A172 (cell line): Measurements from ENCODE around the gene LRRK1. TPM values are rescaled to one million over a fixed set of nuclear protein-coding genes. Genes with fewer than 3 reads are reported as not detected.

ENCODE experiments used
- DNase-seq: peaks from one replicate; pipeline ENCODE4 v3.0.0-alpha.2; 2015; ENCODE audit warnings: low spot score
- total RNA-seq: library from RNA; depleted of rRNA; stranded (reverse); fragments of >200 nt; shearing (Covaris generic); gene quantifications from 2 replicates; pipeline ENCODE4 v1.2.3, GENCODE V29; 2014

The LRRK1 gene
- total RNA-seq, 1 experiment from 2014 or later, result 5.3 TPM

DNA sequence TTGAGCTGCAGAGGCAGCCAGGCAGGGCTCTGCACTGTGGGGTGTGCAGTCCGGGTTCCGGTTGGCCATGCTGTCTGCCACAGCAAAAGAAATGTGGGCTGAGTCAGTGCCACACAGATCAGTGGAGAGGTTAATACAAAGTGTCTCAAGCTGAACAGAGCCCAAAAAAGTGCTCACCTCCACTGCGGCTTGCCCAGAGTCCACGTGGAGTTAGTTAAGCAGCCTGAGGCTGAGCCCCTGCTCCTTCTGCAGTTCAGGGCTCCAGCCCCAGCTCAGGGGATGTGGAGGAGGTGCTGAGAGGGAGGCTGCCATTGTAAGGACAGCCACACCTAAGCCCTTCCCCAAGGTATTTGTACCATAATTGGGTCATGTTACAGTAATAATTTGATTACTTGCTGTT, 85.3 kb downstream of the LRRK1 start:
- DNase-seq, result no peak

GRCh38 chr15:101004986-101005747, 86.0 kb downstream of the LRRK1 start:
- DNase-seq, result no peak

DNA sequence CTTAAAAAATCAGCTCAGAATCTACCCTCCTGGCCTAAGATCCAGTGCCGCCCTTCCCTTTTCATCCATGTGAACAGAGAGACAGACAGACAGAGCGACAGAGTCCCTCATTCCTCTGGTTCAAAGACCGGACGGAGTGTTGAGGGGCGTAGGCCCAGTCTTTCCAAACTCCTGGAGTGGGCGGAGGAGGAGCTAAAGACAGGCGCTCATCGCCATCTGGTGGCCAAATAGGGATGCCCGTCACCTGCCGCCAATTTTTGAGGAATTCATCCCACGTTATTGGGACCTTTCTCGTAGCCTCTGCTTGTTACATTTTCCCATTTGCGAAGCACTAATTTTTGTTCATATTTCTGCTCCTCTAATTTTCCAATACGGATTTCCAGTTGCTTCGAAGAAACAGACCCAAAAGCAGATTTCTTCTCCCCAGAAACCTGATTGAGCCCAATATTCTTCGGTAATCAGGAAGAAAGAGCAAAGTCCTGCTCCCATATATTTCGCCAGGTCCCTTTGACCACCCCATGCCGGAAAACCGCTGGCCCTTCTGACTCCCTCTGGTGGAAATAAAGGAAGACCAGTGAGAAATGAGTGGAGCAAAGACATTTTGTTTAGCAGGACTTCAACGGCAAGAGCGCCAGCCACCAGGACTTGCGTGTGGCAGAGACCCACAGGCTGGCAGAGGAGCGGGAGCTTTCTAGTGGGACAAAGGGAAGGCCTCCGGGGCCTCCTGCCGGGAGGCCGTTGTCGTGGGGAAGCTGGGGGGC, 88.0 kb downstream of the LRRK1 start:
- peak; percentile 66 for DNase-seq

- DNase-seq, result no peak
These were observed 89.3 kb downstream of the LRRK1 start for GRCh38 chr15:101008158-101009139.

DNA sequence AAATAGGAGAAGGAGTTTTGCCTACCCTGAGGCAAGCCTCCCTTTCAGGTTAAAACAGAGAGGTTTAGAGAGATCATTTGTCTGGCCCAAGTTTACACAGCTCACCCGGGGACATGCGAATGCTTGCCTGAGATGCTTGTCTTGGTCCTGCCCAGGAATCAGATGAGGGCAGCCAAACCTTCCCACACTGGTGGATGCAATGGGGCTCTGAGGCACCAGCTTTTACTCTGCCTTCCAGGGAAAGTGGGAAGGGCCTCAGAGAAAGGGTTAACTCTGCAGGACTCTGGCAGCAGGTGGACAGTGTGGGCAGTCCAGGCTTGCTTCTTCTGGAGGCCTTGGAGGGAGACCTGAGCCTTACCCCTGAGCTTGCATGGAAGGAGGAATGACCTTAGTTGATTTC, 90.0 kb downstream of the LRRK1 start:
- no peak for DNase-seq

- DNase-seq, result no peak
These were observed 91.6 kb downstream of the LRRK1 start for GRCh38 chr15:101010781-101011180.

DNA sequence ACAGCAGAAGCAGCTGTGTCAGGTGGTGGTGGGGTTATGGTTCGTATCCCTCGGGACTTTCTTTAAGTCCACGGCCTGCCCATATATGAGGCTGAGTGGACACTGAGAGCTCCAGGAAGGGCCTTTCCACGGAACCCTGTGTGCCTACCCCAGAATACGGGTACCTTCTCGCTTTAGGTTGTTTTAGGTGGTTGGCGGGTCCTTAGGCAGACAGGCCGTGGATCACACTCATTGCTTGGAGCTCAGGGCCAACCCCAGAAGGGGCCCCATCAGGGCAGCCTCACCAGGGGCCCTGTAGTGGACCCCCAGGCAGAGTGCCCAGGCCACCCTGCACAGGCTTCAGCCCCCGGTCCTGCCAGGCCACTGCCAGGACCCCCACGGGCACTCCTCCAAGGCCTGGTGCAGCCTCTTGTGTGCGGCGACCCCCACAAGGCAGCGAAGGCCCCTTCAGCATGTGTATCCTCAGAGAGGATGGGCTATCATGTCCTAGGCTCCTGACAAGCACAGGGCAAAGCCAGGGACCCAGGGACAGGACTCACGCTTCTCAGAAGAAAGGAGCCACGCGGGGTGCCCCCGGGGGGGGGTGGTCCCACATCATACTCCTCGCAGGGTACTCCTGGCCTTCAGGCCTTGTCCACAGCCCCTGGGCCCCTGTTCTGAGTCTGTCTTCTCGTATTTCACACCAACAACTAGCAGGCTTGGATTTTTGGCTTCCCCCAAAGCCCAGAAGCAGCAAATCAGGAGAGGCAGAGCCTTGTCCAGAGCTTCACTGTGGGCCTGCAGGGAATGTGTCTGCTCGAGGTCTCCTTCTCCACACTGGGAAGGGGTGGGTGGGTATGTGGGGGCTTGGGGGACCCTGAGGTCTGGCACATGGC, 93.4 kb downstream of the LRRK1 start:
- DNase-seq, result no peak

DNA sequence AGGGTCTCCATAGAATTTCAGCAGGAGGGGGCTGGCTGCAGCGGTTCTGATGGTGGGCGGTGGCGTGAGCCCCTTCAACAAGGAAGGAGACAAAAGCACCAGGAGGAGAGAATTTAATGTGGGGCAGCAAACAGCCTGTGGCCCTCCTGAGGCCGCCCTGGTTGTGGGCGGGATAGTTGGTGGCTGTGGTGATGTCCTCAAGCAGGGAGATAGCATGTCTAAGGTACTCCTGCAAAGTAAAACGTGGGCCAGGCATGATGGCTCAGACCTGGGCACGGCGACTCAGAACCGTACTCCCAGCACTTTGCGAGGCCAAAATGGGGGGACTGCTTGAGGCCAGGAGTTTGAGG, 94.0 kb downstream of the LRRK1 start:
- no peak for DNase-seq

DNA sequence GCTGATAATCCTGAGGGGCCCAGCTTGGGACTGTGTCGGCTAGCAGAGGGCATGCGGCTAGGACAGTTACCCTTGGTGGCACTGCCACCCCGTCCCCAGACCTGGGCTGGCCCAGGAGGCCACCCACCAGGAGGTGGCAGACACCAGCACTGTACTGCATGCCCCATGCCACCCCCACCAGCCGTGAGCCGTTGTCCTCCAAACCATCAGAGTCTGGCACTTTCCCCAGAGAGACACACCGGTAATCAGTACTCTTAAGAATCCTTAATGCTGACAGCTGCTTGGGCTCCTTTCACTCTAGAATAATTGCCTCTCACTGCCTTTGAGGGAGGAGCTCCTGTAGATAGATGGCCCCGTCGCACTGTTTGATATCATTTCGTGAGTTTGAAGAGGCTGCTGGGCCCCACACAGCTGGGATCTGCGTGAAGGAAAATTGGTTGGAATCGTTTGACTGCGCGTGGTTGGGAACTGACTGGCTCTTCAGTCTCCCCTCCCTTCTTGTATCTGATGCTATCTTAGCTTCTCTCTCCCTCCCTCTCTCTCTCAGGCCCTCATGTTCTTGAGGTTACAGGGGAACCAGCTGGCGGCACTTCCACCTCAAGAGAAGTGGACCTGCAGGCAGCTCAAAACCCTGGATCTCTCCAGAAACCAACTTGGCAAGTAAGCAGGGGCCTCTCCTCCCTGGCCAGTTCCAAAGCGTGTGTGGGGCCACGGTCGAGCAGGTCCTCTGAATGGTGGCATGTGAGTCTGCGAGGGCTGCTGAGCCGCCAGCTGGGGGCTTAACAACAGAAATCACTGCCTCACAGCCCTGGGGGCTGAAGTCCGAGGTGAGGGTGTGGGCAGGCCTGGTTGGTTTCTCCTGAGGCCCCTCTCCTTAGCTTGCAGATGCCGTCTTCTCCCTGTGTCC, 94.9 kb downstream of the LRRK1 start:
- DNase-seq, result no peak

GRCh38 chr15:101014921-101015841, 96.0 kb downstream of the LRRK1 start:
- peak; percentile 56 for DNase-seq

DNA sequence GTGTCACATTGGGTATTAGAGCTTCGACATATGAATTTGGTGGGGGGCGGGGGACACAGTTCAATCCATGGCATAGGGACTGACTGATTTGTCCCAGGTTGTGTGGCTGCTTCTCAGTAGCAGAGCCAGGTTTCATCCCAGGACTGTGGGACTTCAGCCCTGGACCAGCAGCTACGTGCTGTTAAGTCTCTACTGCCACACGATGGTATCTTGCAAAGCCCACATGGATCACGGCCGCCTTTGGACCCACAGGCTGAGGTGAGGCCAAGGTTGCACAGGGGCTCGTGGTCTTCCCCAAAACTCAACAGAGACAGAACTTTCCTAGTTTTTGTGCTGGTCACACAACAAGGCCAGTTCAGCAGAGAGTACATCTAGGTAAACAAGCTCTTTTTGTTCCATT, 97.4 kb downstream of the LRRK1 start:
- DNase-seq, result no peak

DNA sequence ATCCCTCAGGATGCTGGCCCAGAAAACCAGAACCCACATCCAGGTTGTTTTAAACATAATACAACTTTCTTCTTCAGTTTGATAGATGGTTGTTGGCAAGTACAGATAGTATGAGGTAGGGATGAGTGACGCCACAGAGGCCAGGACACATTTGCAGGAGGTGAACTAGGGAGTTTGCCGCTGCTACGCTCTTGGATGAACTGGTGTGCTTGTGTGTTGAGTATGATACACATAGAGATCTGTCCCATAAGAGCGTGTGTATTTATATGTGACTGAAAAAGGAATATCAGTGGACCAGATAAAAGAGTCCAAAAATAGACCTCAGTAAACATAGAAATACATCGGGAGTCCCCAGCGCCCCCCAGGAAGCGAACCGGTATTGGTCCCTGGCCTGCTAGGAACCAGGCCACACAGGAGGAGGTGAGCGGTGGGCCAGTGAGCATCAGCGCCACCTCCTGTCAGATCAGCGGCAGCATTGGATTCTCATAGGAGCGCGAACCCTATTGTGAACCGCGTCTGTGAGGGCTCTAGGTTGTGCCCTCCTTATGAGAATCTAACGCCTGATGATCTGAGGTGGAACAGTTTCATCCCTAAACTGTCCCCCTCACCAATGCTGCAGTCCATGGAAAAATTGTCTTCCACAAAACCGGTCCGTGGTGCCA, 98.1 kb downstream of the LRRK1 start:
- DNase-seq, result no peak

GRCh38 chr15:101018016-101018415, 98.9 kb downstream of the LRRK1 start:
- no peak for DNase-seq

DNA sequence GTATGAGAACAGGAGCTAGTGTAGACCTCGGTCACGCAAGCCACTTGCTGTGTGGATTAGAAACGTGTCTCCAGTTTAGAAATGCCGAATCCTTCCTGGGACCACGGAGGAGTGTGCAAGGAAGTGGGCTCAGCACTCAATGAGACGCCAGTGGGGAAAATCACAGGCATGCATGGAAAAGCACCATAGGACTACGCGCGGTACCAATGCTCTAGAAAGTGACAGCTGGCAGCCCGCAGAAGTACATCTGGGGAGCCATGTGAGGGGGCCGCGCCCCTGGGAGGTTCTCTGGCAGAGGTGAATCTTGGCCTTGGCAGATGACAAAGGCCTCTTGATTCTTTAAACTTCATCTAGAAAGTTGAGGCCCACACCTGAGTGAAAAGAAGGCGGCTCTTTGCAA, 99.3 kb downstream of the LRRK1 start:
- no peak for DNase-seq

GRCh38 chr15:101019366-101019896, 100.3 kb downstream of the LRRK1 start:
- no peak for DNase-seq

DNA sequence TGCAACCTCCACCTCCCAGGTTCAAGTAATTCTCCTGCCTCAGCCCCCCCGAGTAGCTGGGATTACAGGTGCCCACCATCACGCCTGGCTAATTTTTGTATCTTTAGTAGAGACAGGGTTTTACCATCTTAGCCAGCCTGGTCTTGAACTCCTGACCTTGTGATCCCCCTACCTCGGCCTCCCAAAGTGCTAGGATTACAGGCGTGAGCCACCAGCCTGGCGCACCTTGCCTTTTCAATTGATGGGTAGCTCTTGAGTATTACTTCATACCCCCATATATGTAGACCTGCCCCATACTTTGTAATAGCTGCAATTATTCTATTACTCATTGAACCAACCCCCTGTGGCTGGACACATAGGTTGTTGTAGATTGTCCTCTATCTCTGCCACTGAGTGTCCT, 101.3 kb downstream of the LRRK1 start:
- DNase-seq, result no peak

GRCh38 chr15:101020945-101021344, 101.8 kb downstream of the LRRK1 start:
- DNase-seq, result no peak

DNA sequence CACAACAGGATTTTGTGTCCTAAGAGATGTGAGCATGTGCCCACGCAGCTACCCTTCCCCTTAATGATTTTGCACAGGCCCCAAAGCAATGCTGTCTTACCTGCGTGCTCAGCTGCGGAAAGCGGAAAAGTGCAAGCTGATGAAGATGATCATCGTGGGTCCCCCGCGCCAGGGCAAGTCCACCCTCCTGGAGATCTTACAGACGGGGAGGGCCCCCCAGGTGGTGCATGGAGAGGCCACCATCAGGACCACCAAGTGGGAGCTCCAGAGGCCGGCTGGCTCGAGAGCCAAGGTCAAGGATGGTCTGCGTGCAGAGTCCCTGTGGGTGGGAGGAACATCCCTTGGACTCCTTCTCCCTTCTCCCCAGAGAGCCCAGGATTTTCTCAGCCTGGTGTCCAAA, 103.1 kb downstream of the LRRK1 start:
- no peak for DNase-seq
